Measurements from ENCODE around the gene GIMAP5. TPM values are rescaled to one million over a fixed set of nuclear protein-coding genes. Genes with fewer than 3 reads are reported as not detected.

Gene GIMAP5
- total RNA-seq (1 to 10 TPM in 5 of 6 donors, under 1 TPM in 1; 0.83 to 4.1 (median 2.8) TPM), polyA plus RNA-seq (10 to 100 TPM in 1 of 2 donors, 1 to 10 TPM in 1; 7.6 to 17.3 TPM)

GRCh38 chr7:150737265-150738055, at the start of gene GIMAP5:
Gene GIMAP5 (plus strand): TSS chr7:150737418. CDS start chr7:150740885, 3,467 bp downstream.
- H3K27ac ChIP-seq, result peak within 1 kb of the TSS in 2 of 4 donors; percentile 28 to 44
- intact Hi-C loops (cut with DNase I), result no loop called here
- no peak for DNase-seq
- H3K36me3 ChIP-seq, result no peaks in the 10 kb centered on the region
- peak in 2 of 4 donors; percentile 52 to 67 for ATAC-seq
- TF ChIP-seq, protein P1, sequence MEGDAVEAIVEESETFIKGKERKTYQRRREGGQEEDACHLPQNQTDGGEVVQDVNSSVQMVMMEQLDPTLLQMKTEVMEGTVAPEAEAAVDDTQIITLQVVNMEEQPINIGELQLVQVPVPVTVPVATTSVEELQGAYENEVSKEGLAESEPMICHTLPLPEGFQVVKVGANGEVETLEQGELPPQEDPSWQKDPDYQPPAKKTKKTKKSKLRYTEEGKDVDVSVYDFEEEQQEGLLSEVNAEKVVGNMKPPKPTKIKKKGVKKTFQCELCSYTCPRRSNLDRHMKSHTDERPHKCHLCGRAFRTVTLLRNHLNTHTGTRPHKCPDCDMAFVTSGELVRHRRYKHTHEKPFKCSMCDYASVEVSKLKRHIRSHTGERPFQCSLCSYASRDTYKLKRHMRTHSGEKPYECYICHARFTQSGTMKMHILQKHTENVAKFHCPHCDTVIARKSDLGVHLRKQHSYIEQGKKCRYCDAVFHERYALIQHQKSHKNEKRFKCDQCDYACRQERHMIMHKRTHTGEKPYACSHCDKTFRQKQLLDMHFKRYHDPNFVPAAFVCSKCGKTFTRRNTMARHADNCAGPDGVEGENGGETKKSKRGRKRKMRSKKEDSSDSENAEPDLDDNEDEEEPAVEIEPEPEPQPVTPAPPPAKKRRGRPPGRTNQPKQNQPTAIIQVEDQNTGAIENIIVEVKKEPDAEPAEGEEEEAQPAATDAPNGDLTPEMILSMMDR (IDR thresholded peaks at IDR 0.05), result no peak
- no peaks in the 10 kb centered on the region for H3K9me3 ChIP-seq
- H3K4me3 ChIP-seq, result peak within 1 kb of the TSS in 1 of 4 donors; percentile 34
- no peak for FAIRE-seq
- no peaks in the 10 kb centered on the region for H3K4me1 ChIP-seq
- 40 to 48% methylated on average over 14 of the region's 14 CpGs for WGBS, 2 donors
- H3K27me3 ChIP-seq, result peaks cover 0 to 4% (median 0%) of the 10 kb centered on the region in 4 donors

GRCh38 chr7:150688630-150689029, 48.6 kb upstream of the GIMAP5 start:
- intact Hi-C loops (cut with DNase I), result no loop called here
- no peak for FAIRE-seq
- no peak for ATAC-seq
- Histone ChIP-seq H3K27ac (no peak overlapping the region), H3K27me3 (no peaks in the 10 kb centered on the region), H3K4me3 (no peak overlapping the region), H3K4me1 (no peaks in the 10 kb centered on the region), H3K36me3 (no peaks in the 10 kb centered on the region), H3K9me3 (no peaks in the 10 kb centered on the region)
- TF ChIP-seq, protein P1 (IDR thresholded peaks at IDR 0.05), result no peak
- DNase-seq, result no peak
- WGBS, 2 donors, result 76 to 82% methylated on average over 6 of the region's 6 CpGs

DNA sequence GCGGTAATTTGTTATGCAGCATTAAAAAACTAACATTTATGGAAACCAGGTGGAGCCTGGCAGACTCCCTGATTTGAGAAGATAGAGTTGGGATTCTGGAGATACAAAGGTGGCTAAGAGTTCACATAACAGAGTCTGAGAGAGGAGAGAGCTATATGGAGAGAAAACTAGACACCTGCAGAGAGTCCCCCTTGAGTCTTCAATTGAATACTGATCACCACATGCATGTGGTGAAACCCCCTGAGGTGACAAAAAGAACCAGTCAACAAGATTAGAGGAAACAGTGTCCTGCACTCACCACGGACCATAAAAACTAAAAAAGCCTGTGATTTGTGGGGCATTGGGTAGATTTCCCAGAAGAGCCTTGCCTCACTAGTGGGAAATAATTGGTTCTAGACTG, 41.6 kb upstream of the GIMAP5 start:
- TF ChIP-seq, protein P1 (IDR thresholded peaks at IDR 0.05), result no peak
- 35 to 60% methylated on average over 2 of the region's 2 CpGs for WGBS, 2 donors
- intact Hi-C loops (cut with DNase I), result no loop called here
- H3K4me1 ChIP-seq, result no peaks in the 10 kb centered on the region
- no peak overlapping the region for H3K4me3 ChIP-seq
- FAIRE-seq, result no peak
- no peaks in the 10 kb centered on the region for H3K9me3 ChIP-seq
- no peak for ATAC-seq
- no peaks in the 10 kb centered on the region for H3K36me3 ChIP-seq
- H3K27ac ChIP-seq, result no peak overlapping the region
- H3K27me3 ChIP-seq, result no peaks in the 10 kb centered on the region
- DNase-seq, result no peak

DNA sequence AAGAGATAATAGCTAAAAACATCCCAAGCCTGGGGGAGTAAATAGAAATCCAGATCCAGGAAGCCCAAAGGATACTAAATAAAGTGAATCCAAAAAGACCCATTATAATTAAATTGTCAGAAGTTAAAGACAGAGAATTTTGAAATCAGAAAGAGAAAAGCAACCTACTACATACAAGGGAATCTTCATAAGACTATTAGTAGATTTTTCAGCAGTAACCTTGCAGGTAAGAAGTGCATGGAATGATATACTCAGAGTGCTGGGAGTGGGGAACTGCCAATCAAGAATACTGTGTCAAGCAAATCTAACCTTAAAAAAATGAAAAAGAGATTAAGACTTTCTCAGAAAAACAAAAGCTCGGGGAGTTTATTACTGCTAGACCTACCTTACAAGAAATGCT, 34.0 kb upstream of the GIMAP5 start:
- WGBS, 2 donors, result 65 to 71% methylated on average over 1 of the region's 1 CpG
- DNase-seq (no peak), FAIRE-seq (no peak), ATAC-seq (no peak)
- no peaks in the 10 kb centered on the region for H3K36me3 ChIP-seq
- H3K27ac ChIP-seq, result no peak overlapping the region
- H3K4me1 ChIP-seq, result no peaks in the 10 kb centered on the region
- H3K27me3 ChIP-seq, result no peaks in the 10 kb centered on the region
- no peak overlapping the region for H3K4me3 ChIP-seq
- intact Hi-C loops (cut with DNase I), result no loop called here
- TF ChIP-seq, protein P1 (IDR thresholded peaks at IDR 0.05), result no peak
- no peaks in the 10 kb centered on the region for H3K9me3 ChIP-seq

DNA sequence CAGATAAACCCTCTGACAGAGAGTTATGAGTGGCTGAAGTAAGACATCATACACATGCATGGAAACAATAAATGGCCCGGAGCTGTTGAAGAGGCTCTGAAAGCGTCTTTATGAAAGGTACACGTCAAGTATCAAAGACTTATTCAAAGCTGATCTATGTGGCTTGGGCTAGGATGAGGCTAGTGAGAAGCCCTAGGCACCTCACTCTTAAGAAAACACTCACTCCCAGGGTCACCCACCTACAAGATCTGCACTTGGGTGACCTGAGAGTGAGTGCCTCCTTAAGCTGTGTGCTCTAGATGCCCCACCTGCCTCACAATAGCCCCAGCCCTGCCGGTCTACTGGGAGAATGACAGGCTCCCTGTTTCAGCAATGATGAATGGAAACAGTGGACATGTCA, 21.9 kb upstream of the GIMAP5 start:
- H3K27ac ChIP-seq, result no peak overlapping the region
- FAIRE-seq (no peak), ATAC-seq (no peak), DNase-seq (no peak)
- H3K36me3 ChIP-seq, result no peaks in the 10 kb centered on the region
- TF ChIP-seq, protein P1 (IDR thresholded peaks at IDR 0.05), result no peak
- H3K4me3 ChIP-seq, result no peak overlapping the region
- 64 to 75% methylated on average over 4 of the region's 4 CpGs for WGBS, 2 donors
- H3K4me1 ChIP-seq, result no peaks in the 10 kb centered on the region
- H3K9me3 ChIP-seq, result no peaks in the 10 kb centered on the region
- no peaks in the 10 kb centered on the region for H3K27me3 ChIP-seq
- intact Hi-C loops (cut with DNase I), result no loop called here

Measured in pancreas (tissue), 10 donors.